AG08396 (cell line): ENCODE data around the gene IDNK.

Source experiments
- DNase-seq: peaks from one replicate; pipeline ENCODE4 v3.0.0; 2012; ENCODE audit warnings: low spot score, mixed read lengths

IDNK gene

DNA sequence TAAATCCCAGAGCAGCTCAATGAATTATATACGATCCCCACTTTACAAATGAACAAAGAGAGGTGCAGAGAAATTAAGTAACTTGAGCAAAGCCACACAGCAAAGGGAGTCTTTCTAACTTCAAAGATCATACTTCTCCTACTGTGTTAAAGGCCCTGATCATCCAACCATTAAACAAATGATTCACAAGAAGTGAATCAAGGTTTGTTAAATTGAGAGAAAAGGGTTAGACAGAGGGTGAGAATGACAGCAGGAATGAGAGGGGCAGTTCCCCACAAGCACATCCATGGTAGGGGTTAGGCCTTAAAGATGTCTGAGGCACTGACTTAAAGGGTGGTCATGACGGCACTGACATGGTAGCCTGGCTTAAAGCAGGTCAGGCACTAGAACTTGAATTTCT is 10.7 kb downstream of the IDNK start:
- DNase-seq, result no peak

- DNase-seq, result no peak
These were observed 13.9 kb downstream of the IDNK start for GRCh38 chr9:83636813-83637212.

DNA sequence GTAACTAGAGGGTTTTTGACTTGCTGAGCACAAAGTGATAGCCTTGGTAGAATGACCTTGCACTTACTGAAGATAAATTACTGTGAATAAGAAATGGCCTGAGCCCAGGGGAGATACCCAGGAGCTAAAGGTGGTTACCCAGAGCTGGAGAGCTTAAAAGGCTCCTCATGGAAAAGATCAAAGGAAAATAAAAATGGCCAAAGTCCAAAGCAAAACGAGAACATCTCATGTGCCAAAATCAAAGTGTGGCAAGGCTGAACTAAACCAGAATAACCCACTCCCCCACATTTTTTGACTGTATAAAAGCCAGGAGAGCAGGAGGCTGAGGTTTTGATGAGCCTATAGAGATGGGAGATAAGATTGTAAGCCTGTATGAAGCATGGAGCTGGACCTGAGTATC is 14.4 kb downstream of the IDNK start:
- no peak for DNase-seq

DNA sequence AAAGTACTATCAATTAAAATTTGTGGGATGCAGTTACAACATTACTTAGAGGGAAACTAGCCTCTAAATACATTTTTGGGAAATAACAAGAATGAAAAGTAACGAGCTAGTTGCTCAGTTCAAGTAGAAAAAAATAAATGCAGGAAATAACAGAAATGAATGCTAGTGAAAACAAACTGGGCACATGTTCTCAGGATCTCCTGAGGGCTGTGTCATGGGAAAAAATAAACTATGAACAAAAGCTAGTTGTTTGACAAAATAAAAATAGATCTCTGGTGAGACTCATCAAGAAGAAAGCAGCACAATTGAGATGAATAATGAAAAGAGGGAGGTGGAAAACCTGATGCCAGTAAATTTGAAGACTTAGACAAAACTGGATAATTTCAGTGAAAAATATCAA is 16.3 kb downstream of the IDNK start:
- no peak for DNase-seq

- no peak for DNase-seq
These were observed 19.9 kb downstream of the IDNK start for GRCh38 chr9:83642793-83643192.

- DNase-seq, result no peak
These were observed 23.7 kb downstream of the IDNK start for GRCh38 chr9:83646500-83647239.

GRCh38 chr9:83649080-83649479 is 26.1 kb downstream of the IDNK start:
- DNase-seq, result peak; percentile 65

GRCh38 chr9:83649515-83649914 is 26.6 kb downstream of the IDNK start:
- DNase-seq, result no peak

GRCh38 chr9:83651558-83651957 is 28.6 kb downstream of the IDNK start:
- DNase-seq, result no peak

DNA sequence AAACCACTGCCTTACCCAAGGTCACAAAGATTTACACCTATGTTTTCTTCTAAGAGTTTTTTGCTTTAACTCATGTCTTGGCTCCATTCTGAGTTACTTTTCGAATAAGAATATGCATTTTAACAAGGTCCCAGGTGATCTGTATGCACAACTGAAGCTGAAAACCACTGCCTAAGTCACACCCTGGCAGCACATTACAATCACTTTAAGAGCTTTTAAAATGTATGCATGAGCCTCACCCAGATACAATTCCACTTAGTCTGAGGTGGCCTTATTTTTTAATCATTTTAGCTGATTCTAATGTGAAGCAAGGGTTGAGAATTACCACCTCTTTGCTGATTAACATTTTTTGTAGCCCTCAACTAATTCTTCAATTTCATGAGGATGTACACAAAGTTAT is 29.5 kb downstream of the IDNK start:
- DNase-seq, result no peak

DNA sequence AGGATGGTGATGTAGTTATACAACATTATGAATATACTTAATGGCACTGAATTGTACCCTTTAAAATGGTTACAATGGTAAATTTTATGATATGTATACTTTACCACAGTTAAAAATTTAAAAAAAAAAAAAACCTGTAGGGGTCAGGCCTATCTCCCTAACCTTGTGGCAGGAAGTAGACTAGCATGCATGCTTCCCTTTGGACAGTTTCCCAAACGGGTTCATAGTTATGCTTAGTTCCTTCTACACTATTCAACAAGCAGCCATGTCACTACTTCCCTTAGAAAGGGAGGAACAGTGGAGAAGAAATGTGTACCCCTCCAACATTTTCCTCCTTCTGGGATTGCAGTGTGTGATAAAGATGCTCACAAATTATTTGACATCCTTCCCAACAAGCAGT is 32.5 kb downstream of the IDNK start:
- no peak for DNase-seq

DNA sequence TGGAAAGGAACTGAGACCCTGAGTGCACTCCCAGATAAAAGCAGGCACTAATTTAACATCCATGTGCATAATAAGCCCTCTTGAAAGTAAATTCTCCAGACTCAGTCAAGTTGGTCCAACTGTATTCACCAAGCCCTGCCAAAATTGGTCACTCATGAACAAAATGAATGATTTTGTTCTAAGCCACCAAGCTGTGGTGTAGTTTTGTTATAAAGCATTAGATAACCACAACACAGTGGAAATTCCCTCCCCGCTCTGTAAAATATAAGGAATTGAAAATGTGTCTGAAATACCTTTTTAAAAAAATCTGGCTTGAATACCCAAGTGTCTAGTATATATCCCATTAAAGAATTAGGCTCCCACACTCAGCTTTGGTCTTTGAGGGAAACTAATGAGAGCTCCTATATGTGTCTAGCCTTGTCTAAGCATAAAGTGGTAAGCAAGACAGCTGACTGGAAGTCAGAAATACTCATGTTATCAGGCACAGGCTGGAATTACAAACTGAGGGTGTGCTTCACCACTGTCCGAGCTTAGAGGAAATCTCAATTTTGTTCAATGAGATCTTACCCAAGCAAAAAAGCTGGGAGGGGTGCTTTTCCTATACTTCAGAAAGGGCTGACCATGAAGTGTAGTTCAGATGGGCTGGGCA is 33.2 kb downstream of the IDNK start:
- no peak for DNase-seq

- DNase-seq, result no peak
These were observed 34.0 kb downstream of the IDNK start for GRCh38 chr9:83656952-83657351.

GRCh38 chr9:83662933-83663332 is 40.0 kb downstream of the IDNK start:
- DNase-seq, result no peak

DNA sequence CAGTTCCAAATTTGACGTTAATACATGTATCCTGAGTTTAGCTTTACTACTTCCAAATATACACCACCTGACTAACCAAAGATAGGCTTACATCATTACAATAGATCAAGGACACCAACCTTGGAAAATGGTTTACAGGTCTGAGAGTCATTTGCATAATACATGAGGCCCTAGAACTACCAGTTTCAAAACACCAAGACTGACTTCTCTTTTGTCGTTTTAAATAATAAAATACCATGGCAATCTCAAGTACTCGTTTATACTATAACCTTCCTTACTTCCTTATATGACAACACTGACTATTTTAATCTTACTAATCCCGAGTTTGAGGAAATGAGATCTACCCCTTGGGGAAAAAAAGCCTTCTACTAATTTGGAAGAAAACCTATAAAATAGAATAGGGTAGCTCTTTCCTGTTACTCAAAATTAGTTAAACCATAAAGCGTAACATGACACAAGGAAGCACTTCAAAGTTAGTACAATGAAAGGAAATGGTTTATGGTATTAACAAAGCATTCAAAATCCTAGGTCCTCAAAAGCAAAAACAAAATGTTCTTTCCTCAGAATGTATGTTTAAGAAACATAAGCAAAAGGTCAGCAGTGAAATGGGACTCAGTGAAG is 42.7 kb downstream of the IDNK start:
- no peak for DNase-seq

DNA sequence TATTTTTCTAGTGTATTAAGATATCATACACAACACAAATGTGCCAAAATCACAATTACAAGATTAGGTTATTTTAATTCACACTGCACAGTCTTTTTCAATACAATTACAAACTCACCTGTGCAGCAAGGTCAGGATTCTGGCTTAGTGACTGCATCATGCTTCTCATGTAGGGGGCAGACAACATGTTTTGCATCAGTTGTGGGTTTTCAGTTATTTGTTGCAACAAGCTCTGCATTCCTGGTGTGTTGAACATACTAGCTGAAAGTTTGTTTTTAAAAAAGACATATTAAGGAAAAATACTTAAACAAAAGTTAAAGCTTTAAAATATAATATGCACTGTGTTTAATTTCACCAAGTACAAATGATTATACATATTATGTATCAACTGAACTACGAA is 46.1 kb downstream of the IDNK start:
- peak; percentile 8 for DNase-seq

DNA sequence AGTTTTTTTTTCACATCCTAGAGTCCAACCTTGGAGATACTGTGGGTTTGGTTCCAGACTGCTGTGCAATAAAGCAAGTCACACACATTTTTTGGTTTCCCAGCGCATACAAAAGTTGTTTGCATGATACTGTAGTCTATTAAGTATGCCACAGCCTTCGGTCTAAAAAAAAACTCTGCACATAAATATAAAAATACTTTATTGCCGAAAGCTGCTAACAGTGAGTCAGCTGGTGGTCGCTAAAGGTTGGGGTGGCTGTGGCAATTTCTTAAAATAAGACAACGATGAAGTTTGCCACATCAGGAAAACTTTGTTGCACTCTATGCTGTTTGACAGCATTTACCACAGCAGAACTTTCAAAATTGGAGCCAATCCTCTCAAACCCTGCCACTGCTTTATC is 47.4 kb downstream of the IDNK start:
- DNase-seq, result no peak

DNA sequence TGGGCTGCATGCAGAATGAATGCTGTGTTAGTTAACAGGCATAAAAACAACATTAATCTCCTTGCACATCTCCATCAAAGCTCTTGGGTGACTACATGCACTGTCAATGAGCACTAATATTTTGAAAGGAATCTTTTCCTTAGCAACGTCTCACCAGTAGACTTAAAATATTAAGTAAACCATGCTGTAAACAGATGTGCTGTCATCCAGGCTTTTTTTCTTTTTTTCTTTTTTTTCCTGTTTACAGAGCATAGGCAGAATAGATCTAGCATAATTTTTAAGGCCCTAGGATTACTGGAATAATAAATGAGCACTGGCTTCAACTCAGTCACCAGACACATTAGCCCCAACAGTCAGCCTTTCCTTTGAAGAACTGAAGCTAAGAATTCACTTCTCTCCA is 48.5 kb downstream of the IDNK start:
- no peak for DNase-seq

DNA sequence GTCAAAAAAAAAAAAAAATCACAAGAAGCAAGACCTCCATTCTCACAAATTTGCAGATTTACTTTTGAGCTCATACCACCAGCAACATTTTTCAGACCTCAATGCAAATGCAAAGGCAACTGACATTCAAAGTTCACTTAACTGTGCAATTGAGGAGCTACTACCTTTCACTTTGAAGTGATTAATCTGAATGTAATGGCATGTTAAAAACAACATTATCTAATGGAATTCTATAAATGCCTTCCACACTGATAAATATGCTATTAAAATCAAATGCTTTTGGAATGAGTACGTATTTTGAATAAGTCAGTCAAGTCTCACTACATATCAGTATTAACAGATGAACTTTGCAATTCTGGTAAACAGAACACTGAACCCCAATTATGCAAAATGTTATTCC is 52.5 kb downstream of the IDNK start:
- DNase-seq, result no peak

- no peak for DNase-seq
These were observed 54.7 kb downstream of the IDNK start for GRCh38 chr9:83677596-83677995.

GRCh38 chr9:83680233-83680632 is 57.3 kb downstream of the IDNK start:
- DNase-seq, result no peak

DNA sequence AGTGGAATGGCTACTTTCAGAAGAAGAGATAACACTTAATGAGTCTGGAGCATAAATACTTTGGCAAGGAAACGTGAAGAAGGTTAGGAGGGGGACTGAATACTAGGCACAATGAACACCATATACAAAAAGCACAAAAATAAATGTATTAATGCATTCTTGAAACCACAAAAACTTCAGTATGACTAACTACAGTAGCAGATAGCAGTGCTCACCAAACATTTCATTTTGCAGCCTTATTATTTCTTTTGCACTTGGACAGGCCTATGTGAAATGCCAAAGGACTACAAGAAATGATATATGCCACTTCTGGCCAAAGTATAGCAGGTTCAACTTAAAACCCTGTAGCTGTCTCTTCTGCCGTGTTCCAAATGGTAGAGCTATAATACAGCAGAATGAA is 58.5 kb downstream of the IDNK start:
- no peak for DNase-seq

DNA sequence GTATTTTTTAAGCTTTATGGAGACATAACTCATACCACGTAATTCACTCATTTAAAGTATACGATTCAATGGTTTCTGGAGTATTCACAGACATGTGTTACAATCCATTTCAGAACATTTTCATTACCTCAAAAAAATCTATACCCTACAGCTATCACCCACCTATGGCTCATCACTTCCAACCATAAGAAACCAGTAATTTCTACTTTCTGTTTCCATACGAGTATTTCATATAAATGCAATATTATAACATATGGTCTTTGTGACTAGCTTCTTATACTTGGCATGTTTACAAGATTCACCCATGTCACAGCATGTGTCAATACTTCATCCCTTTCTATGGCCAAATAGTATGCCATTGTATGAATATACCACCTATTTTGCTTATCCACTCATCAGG is 66.0 kb downstream of the IDNK start:
- DNase-seq, result no peak

- DNase-seq, result no peak
These were observed 68.5 kb downstream of the IDNK start for GRCh38 chr9:83691492-83691891.
